GM21447 (cell line): Measurements from ENCODE around the gene CAMTA1.

Experiments used
- ATAC-seq: cut with Tn5 transposase; IDR thresholded peaks from one replicate; pipeline ENCODE4 v1.9.1; 2021; ENCODE audit not compliant: unreplicated experiment

Gene CAMTA1

DNA sequence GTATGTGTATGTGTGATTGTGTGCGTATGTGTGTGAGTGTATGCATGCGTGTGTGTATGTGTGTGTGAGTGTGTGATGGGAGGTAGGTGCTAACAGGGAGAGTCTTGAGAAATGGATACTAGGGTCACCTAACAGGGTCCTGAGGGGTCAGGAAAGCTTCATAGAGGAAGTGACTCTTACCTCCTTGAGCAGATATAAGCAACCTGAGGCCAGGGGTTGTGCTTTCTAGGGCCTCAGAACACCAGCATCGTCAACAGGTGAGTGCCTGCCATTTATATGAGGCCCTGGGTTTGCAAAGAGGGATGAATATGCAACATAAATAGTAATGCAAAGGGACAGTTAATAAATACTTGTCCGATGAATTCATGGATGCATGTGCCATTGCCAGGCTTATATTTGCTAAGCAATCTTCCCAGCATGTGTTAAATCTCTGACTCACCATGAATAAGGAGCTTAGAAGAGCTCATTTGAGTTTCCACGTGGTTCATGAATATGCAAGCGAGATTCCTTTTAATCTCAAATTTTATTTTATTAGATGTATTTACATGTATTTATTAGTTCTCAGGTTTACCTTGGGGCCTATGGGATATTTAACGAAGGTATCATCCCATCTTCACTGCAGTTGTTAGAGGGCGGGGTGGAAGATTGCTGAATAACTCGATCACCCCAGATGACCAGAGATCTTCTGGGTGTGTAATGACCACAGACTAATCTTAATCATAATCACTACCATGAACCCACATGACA, 438.3 kb downstream of the CAMTA1 start:
- ATAC-seq: no peak

DNA sequence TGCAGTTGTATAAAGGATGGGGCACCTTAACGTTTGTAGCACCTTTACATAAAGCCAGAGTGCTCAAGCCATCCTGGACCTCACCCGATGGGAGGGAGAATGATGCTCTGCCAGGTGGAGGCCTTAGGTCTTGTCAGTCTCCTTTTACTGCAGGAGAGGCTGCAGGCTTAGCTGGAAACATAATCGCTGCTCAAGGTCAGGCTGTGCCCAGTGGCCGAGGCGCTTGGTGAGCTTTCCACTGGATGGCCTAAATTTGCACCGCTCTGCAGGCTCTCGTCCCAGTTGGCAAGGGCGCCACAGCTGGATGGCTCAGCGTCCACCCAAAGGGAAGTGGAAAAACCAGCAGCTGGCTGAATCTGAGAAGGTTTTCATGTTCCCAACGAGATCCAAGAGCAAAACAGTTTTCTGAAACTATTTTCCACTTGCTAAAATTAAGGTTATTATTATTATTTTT, 438.9 kb downstream of the CAMTA1 start:
- no peak for ATAC-seq

DNA sequence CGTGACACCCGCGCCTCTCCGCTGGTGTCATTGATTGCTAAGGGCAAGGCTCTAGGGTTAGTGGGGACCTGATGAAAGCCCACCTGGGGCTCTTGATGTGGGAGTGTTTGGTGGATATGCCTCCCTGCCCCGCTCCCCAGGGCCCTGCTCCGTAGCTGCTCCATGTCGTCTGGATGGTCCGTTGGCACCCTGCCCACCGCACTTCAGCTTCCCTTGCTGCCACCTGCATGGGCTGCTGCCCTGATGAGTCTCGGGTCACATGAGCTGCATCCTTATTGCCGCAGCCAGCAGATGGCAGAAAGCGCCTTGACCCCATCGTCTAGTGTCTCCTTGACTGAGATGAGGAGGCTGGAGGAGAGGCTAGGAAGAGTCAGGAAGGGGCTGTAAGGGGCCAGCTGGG, 439.4 kb downstream of the CAMTA1 start:
- ATAC-seq: no peak

DNA sequence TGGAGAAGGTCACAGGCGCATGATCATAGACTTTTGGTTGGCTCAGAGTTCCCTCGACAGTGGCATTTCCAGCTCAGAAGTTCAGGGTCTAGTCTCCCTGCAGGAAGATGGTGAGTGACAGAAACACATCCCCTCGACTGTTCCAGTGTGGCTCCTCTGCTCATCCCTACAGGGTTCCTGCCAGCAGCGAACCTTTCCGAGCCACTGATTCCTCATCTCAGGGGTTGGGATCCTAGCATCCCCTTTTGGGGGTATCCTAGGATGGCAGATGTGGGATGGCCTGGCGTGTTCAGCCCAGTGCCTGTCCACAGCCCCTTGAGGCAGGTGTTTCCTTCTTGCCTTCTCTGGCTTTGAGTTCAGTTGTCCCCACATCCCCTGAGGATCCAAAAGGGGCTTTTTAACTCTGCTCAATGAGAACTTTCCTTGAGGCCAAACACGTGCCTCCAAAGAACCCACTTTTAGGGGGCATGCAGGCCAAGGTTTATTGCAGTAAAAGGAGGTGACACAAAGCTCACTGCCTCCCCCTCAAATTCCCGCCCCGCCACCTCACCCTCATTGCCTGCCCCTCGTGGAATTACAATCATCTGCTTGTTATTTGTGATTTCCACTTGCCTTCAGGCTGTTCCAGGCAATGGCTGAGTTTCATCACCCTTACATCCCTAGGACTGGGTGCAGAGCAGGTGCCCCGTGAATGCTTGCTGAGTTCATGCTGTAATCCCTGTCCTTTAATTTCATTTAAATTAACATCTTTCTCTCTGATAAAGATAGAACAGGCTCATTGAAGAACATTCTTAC, 440.7 kb downstream of the CAMTA1 start:
- ATAC-seq: no peak

DNA sequence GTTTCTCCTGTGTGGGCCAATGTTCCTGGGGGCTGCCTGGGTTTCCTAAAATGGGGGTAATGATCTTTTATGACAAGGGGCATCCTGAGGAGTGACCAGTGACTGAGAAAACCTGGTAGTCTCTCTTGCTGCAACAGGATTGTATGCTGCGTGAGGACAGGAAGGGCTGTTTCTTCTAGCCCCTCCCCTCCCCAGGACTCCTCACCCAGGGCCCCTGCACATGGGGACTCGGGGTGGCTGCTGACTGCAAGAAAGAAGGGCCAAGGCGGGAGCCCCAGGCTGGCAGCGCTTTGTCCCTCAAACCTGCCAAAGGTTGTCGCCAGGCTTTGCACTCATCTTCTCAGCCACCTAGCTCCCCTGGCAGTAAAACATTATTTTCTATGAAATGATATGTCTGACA, 442.4 kb downstream of the CAMTA1 start:
- no peak for ATAC-seq

DNA sequence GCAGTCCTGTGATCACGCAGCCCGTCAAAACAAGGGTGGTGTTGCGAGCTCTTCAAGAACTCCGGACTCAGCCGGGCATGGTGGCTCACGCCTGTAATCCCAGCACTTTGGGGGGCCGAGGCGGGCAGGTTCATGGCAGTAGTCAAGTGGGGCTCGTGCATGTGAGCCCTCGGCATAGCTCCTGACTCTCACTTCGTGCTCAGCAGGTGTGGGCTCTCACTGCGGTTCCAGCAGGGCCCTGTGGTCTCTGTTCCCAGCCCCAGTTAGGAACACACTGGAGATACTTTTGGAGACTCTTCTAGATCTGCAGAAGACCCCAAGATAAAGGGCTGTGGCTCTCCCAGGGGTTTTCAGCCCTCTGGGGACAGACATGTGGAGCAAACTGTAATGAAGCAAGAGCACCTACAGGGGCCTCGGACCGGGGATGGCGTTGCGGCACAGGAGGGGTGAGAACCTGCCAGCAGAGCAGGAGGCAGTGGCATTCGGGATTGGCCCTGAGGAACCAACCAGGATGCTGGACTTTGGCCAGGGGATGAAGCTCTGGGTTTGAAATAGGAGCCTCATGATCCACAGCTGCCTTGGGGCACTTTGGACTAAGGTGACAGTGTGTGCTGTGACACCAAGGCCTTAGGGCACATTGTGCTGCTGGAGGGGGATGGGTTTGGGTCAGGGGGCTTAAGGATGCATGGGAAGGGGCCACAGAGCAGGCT, 443.2 kb downstream of the CAMTA1 start:
- ATAC-seq: no peak

DNA sequence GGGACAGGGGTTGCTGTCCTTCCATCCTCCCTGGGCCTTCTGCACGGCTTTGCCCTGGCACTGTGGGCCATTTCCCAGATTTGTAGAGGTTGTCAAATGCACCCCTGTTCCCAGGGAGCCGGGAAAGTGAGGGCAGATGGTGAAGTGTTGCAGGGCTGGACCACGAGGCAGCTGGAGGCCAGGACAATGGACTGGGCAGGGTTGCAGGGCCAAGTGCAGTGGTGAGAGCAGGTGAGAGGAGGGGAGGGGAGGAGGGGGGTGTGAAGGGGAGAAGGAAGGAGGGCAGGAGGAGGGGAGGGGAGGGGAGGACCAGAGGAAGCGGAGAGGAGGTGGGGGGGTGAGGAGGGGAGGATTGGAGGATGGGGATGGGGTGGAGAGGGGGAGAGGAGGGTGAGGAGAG, 443.9 kb downstream of the CAMTA1 start:
- ATAC-seq: no peak

DNA sequence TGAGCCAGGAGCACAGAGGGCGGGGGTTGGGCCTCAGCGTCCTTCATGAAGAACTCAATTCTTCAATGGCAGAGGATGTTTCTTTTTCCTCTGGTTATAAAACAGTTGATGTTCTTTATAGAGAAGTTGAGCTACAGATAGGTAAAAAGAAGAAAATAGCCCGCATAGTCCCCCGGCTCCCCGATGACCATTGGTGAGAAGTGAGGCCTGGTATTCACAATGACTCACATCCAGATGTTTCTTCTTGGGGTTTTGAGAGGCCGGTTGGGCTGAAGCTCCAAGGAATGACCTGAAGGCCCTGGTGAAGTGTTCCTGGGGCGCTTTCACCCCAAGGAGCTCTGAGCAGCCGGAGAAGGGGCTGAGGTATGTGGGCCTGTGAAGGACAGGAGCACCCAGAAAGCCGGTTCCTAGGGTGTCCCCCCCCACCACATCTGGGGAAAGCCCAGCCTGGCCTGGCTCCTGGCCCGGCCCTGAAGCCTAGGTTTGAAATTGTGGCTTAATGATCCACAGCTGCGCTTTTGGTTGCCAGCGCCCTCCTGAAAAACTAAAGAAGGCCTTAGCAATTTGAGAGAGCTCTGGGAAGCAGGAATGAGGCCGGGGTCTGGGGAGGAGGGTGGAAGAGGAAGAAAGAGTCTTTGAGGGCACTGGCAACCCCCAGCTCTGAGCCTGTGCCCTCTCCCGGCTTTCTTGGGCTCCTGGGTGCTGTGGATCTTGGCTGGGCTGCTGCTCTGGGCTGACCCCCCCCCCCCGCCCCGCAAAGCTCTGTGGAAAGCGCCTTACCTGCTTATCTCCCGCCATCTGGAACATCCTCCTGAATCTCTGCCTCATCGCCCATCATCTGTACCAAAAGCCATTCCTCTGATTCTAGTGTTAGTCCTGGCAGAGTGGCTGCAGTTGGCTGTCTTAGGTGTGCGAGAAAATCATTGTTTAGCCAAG, 444.7 kb downstream of the CAMTA1 start:
- no peak for ATAC-seq

DNA sequence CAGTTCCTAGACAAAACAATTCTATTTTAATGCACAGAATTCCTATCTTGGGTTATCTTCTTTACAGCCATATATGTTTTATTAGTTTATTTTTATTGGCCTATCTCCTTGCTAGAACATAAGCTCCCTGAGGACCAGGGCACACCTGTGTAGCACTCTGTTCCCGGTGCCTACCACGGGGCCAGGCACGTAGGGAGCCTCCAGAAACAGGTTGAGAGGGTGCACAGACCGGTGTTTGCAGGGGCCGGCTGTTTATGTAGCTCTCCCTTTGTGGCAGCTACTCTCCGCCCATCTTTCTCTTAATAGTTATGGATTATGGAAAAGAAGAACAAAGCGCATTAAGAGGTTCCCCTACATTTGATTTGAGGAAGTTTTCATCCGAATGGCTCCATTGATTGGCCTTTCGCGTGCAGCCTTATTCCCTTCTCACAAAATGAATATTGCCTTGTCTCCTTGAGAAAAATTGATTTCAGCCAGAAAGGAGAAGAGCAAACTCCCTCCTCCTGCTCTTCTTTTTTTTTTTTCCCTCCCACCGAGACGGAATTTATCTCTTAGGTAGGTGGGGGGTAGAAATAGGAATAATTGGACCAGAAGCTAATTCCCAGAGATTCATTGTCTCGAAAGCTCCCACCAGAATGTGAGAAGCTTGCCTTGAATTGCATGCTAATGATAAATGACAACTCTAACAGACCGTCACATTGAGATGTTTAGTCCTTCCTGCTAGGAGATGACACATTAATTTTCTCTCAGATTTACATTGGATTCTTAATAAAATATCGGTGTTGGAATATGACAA, 447.4 kb downstream of the CAMTA1 start:
- ATAC-seq: no peak

DNA sequence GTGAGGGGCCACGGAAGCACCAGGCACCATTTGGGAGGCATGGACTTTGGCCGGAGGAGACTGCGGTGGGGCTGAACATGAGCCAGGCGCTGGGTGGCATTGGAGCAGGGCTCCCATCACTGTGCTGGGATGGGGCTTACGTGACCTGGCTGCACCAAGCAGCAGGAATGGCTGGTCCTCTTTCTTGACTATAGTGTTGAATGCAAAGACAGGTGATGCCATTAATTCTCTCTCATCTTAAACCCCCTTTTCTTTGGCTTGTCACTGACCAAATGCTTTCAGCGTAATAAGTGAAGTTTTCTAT, 447.9 kb downstream of the CAMTA1 start:
- no peak for ATAC-seq

DNA sequence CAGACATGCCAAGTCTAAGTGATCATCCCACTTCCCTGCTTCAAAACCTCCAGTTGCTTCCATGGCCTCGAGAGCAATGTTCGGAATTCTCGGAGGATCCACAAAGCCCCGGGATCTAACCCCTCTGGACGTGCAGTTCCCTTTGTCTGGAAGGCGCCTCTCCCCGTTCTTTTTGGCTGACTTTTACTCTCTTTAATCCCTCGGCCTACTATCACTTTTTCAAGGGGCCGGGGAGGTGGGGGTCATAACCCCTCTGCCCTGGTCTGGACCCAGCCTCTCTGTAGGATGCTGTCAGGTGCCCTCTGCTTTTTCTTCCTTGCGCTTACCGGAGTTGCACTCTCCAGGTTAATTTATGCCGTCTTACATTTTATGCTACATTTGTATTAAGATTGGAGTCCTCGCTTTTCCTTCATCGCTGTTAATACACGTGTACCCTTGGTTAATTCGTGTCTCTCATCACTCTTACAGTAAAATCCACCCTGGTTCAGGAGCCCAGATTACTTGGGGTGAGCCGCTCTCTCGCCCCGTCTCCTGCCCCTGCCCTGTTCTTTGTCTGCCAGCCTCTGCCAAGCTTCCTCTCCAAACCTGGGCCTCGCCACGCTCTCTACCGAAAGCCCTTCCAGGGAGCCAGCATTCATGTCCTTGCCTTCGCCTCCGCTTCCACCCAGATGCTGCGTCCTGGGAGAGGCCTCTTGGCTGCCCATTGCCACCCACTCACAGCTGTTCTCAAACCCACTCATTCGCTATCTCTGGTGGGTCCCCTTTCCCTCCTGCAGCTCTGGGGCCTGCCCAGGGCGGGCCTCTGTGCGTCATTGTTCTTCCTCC, 448.6 kb downstream of the CAMTA1 start:
- no peak for ATAC-seq

DNA sequence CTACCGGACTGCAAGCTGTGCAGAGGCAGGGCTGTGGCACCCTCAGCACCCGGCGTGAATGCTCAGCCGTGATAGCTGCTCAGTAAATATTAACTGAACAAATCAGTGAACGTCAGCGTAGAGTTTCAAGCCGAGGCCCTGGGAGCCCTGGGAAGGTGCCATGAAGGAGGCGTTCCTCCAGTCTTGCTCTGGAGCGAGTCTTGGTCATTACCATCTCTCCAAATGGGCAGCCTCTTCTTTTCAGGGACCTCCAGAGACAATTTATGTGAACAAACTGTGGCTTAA, 449.2 kb downstream of the CAMTA1 start:
- no peak for ATAC-seq

DNA sequence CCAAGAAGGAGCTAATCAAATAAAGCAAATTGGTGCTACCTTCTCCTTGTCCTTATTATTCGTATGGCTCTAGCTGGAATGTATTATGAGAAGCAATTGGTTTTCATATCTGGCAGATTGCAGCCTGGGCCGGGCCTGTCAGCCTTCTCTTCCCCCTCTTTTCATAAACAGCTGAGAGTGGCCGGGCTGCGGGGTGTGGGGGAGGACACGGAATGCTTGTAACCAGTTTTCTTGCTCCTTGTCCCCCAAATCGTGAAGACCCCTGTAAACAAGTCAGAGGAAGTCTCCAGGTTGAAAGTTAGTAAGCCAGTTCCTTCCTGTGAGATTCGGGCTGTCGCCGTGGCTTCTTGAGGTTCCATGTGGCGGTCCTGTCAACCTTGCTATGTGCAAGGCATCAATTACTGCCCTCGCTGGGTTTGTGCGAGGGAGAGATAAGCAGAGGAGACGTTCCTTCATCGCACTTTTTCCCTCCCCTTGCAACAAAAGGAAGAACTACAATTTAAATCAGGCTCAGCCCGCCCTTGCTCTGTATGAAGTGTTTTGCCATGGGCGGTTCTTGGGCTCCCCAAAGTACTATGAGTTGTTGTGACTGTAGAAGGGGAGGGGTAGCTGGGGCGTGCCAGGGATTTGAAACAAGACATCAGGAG, 450.7 kb downstream of the CAMTA1 start:
- ATAC-seq: no peak

DNA sequence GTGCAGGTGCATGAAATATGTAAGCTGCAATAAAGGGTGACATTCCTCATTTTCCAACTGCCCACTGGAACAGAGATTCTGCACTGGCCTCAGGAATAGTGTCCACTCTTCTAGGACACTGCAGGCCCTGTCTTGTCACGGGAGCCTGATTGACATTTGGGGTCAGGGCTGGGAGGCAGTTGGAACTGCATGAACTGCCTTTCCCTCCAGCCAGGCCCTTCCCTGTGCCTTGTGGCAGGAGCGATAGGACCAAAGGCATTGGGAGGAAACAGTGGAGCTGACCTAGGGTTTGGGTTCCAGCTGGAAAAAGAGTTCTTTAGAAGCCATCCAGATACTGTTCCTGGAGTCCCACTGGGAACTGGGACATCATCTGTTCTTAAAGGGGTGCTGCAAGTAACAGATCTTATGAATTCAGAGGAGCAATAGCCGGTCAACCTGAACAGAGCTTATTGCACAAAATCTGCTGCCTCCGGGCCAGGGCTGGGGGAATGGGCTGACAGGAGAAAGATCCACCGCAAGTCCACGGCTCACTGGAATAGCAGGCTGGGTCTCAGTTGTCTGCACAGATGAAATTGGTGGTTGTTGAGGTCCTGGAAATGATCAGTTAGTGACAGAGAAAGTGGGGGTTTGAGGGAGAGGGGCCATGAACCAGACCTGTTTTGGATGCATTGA, 451.7 kb downstream of the CAMTA1 start:
- ATAC-seq: no peak

DNA sequence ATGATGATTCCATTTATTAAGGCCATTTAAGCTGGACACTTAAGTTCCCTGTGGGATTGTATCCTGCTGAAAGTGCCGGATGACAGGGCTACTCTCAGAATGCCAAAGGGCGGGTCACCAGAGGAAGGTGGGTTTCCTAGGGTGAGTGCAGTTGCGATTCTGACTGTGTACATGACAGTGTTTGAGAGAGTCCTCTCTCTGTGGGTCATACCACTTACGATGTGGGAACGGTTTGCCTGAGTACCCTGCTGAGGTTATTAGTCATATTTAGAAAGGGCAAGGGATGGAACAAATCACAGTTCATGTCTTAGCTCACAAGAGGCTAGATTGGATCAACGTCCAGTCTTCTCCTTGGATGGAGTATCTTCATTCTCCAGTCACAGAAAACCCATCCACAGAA, 461.9 kb downstream of the CAMTA1 start:
- no peak for ATAC-seq

DNA sequence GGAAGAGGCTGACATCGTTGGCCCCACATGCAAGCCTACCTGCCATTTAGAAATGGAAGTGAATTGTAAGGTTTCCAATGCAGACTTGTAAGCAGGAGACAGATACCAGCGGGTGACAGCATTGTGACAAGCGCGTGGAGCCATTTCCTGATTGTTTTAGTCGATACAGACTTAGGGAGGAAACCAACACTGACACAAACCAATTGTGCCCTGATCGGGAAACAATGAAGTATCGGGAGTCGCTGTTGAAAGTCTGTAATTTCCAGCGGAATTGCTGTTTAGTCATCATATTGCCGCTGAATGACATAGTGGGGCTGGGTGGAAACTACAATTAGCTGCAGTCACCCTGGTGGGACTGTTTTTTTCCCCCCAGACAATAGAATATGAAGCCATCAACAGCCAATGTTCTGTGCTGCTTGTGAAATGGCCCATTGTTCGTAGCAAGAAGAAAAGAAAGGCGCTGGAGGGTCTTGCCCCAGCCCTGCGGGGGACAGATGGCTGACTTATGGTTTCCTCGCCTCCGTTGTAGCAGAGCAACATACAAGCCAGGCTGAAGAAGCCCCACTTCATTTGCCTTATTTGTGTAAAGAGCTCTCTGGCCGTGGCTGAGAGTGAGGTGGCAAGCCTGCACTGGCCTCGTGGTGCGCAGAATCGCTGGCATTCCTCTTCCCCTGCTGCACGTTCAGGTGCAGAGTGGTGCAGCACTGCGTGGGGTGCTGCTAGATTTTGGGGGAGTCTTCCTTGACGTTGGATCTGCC, 462.7 kb downstream of the CAMTA1 start:
- ATAC-seq: no peak

DNA sequence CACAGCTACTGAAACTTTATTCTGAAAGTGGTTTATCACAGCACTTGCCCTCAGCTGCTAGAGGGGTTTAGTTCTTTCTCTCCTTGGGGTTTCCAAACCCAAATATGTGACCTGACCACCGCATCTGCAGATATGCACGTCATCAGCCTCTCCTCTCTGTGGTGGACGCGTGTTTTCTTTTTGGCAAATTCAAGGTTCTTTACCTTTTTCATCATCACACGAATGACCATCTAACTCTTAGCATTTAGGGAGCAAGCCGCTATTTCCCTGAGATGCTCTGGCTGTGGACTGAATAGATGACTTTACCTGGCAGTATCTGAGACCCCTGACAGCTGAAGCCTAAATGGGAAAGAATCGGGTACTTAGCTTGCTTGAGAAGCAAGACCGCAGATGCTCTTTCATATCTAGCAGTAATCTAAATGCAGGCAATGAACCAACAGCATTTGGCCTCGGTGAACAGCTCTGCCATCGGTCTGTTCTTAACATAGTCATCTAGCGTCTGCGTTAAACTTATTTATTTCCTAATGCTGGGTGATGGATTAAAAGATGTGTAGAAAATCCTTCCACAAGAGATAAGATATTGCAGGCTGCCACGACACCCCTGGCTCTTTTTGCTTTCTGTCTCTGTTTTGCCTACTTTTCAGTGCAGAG, 463.4 kb downstream of the CAMTA1 start:
- no peak for ATAC-seq
